GM19023 (cell line): ENCODE measurements around the gene SZT2.

Experiments used
- ATAC-seq: cut with Tn5 transposase; IDR thresholded peaks from one replicate; pipeline ENCODE4 v1.9.1; 2021; ENCODE audit warnings: mild to moderate bottlenecking, moderate library complexity; ENCODE audit not compliant: unreplicated experiment

The SZT2 gene

DNA sequence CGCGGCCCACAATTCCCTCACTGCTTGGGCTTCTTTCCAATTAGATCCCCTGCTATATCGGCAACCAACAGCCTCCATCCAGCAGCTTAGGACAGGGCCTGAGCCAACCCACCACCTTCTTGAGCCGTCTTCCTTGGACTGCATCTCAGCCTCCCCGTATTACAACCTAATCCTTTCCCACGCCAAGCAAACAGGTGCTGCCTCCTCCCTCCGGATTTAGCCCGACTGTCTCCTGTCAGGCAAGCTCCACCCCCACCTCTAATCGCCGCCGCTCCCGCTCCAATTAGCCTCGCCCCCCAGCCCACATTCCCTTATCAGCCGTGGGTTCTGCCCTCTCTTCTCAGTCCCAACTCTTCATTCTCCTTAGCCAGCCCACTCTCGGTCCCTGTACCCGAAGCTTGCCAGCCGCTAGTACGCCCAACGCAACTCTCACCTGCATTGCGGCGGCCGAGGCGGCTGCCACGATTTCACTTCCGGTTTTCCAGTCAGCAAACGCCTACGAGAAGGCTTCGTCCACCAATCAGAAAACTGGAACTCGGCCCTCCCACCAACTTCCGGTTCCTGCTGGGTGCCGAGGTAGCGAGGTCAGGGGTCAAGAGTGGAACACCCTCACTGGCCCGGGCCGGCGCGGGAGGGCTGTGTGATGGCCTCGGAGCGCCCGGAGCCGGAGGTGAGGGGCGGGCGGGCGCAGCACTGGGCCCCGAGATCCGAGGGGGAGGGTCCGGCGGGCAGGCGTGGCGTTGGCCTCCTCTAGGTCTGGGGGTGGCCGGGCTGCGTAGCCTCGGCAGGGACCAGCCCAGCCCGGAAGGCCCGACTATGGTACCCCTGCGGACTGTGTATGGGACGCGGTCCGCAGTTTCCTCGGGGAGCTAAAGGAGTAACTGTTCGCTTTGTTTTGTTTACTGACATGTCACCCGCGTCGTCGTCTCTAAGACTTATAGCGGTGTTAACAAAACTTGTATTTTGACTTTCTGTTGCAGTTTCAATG, at the start of gene SZT2, which contains the start of gene MED8:
SZT2 (plus strand) TSS at position 574 of the 988 bp plus-strand sequence; CDS start at position 644, 70 bp downstream.
MED8 (minus strand) TSS at position 475 of the 988 bp plus-strand sequence; CDS start at position 439, 36 bp downstream.
- peak; percentile 91 for ATAC-seq

DNA sequence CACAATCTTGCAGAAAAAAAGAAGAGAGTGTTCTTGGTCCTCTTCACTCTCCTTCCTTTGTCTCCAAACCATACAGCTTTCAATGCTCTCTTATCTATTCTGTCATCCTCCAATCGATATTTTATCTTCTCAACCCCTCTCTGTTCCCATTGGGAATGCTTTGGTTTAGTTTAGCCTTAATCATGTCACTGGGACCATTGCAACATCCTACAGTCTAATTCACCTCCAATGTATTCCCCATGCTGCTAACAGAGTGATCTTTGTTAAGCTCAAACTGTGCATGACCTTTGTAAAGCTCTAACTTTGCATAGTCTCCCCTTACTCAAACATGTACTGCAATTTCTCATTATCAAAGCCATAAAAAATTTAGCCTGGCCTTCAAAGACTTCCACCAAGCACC, 49.1 kb upstream of the SZT2 start:
- ATAC-seq = no peak

DNA sequence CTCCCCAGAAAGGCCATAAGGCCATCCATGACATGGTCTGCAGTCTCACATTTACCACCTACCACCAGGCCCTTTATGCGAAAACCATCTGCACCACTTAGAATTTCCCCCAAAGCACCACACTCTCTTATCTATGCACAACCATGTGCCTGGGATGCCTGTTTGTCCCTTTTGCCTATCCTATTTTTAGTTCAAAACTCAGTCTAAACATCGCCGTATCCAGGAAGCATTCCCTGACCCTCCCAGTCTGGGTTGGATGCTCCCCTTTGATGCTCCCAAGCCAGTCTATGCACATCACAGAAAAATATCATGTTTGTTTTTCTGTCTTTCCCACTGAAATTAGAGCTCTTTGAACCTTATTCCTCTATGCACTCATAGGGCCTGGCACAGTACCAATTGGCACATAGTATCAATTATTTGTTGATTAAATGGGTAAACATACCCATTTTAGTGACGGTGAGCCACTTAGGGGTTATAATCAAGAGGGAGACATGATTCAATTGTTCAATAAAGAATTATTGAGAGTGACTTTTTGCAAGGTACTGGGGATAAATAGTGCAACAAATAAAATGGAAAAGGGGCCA, 45.3 kb upstream of the SZT2 start:
- no peak for ATAC-seq

DNA sequence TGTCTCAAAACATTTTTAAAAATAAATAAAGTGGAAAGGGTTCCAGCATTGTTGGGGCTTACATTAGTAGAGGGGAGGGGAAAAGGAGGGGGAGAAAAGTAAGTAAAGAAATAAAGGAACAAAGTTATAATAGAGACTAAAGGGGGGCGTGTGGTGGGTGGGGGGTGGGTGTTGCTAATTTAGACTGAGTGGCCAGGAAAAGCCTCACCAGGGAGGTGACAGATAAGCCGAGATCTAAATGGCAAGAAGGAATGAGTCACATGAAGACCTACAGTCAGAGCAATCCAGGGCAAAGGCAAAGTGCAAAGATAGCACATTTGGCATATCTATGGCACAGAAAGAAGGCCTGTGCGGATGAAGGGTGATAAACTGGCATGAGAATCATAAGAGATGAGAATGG, 44.6 kb upstream of the SZT2 start:
- no peak for ATAC-seq

DNA sequence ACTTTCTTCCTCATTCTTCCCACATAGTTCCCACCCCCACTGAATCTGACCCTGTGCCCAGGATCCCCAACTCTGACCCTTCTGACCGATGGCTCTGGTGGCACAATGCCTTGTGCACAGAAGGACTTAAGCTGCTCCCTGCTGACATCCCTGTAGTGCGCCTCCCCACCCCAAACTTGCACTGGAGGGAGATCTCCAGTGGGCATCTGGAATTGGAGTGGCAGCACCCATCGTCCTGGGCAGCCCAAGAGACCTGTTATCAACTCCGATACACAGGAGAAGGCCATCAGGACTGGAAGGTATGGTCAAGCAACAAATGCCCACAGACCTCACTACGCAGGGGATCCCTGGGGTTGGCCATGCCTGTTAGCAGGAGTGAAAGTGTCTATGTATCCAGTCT, 43.1 kb upstream of the SZT2 start:
- ATAC-seq = no peak

DNA sequence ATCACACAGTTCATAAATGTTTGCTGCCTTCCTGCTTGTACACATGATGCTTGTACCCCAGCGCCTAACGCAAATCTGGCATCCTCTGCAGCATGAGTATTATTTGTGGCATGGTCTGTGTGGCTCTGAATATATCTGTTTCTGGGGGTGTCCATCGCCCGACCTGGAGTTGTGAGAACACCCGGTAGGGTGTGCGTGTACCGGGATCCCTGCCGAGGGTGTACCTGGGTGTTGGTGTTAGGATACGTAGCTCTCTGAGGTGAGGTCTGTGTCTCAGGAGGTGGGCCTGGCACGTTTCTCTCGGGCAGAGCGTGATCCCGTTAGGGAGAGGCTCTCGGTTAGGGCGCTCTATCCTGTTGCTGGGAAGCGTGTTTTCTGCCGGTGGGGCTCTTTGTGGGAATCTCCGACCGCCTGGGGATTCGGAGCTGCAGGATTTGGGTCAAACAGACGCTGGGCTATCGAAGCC, 41.3 kb upstream of the SZT2 start:
- ATAC-seq = no peak

DNA sequence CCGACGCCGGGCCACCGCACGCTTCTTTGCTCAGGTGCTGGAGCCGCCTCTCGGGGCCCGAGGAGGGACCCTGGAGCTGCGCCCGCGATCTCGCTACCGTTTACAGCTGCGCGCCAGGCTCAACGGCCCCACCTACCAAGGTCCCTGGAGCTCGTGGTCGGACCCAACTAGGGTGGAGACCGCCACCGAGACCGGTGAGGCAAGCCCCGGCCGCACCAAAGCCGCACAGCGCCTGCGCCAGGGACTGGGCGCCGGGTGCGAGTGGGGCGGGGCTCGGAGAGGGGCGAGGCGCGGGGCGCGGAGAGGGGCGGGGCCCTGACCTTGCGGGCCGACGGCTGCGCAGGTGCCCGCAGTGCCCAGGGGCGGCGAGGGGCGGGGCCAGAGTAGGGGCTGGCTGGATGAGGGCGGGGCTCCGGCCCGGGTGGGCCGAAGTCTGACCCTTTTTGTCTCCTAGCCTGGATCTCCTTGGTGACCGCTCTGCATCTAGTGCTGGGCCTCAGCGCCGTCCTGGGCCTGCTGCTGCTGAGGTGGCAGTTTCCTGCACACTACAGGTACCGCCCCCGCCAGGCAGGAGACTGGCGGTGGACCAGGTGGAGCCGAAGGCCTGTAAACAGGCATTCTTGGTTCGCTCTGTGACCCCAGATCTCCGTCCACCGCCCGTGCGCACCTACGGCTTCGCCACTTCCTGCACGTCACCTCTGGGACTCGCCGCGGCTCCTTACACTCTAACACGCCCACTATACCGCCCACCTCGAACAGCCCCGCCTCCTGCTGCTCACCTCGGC, 40.7 kb upstream of the SZT2 start:
- ATAC-seq = peak; percentile 71

DNA sequence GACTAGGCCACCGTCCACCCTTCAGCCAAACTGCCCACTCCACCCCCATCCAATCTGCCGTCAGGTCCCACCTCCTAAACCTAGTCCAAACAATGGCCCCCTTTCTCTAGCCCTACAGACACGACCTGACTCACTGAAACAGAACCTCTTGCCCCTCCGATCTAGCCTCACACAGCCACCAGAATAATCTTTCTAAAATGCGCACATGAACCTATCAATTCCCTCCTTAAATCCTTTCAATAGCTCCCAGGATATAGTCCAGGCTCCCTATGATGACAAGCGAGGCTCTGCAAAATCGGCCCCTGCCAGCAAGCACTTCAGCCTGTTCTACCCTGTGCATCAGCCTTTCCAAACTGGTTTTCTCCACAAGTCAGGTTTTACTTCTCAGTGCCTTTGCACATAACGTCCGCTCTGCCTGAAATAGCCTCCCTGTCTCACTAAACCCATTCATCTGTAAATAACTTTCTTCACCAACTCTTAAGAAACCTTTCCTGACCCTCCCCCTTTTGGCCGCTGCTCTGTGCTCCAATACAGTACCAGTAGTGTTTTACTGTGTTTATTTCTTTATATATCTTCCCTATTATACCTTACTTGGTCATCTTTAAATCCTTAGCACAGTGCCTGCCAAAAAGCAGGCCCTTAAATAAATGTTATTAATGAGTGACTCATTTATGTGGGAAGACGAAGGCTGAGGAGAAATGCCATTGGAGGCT, 39.9 kb upstream of the SZT2 start:
- no peak for ATAC-seq

DNA sequence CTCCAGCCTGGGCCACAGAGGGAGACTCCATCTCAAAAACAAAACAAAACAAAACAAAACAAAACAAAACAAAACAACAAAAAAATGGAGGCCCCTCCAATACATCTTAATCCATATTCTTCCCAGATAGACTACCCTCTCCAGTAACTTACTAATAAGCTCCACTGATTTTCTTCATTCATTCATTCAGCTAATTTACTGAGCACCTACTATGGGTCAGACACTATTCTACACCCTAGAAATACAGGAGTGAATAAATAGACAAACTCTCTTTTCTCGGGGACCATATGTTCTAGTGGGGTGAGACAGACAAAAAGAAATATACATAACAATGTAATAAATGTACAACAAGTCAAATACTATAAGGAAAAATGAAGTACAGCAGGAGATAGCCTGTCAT, 38.7 kb upstream of the SZT2 start:
- no peak for ATAC-seq

DNA sequence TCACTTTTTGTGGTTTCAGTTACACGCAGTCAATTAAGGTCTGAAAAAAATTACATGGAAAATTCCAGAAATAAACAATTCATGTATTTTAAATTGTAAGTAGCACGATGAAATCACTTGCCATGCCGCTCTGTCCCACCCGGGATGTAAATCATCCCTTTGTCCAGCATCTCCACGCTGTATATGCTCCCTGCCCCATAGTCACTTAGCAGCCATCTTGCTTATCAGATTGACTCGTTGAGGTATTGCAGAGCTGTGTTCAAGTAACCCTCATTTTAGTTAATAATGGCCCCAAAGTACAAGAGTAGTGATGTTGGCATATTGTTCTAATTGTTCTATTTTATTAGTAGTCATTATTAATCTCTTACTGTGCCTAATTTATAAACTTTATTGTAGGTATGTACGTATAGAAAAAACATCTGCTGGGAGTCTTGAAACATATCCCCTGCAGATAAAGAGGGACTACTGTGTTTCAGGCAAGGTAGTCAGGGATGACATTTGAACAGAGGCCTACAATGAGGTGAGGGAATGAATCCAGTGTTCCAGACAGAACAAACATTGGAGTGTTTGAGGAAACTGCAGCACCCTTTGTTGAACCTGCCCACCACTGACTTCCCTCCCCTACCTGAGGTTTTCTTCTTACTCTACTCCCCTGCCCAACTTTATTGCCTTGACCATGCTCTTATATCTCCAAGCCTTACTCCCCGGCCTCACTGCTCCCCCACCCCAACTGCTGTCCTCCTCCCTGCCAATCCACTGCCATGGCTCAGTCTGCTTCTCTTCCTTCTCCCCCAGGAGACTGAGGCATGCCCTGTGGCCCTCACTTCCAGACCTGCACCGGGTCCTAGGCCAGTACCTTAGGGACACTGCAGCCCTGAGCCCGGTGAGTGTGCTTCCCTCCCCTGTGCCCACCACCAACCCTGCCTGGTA, 38.0 kb upstream of the SZT2 start:
- no peak for ATAC-seq

DNA sequence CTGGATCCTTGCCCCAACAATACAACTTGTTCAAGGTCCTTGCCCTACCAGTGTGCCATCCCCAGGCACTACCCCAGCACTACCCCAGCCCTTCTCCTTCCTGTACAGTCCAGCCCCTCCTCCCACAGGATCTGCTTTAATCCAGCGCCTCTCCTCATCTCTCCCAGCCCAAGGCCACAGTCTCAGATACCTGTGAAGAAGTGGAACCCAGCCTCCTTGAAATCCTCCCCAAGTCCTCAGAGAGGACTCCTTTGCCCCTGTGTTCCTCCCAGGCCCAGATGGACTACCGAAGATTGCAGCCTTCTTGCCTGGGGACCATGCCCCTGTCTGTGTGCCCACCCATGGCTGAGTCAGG, 37.4 kb upstream of the SZT2 start:
- ATAC-seq = no peak

DNA sequence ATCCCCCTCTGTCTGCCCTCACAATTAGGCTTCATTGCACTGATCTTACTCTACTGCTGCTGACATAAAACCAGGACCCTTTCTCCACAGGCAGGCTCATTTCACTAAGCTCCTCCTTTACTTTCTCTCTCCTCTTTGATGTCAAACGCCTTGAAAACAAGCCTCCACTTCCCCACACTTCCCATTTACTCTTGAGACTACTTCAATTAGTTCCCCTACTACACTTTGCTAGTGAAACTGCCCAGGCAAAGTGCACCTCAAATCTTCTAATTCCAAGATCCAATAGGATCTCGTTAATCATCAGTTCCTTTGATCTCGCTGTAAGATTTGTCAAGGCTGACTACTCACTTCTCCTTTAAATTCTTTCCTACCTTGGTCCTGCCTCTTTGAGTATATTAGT, 36.8 kb upstream of the SZT2 start:
- no peak for ATAC-seq

DNA sequence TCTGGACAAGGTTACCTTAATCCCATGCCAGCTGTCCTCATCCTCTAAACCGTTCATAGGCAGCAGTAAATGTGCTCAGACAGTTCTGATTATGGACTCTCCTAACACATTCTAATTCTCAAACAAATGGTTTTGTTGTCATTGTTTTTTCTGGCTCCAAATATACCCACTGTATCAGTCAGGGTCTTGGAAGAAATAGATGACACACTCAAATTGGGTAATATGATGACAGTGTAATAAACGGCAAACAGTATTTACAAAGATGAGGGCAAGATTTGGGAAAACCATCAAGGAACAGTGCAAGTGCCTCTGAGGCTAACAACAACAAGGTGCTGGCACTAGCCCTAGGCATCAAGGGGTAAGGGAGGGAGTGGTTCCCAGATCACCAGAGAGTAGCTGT, 35.2 kb upstream of the SZT2 start:
- no peak for ATAC-seq

DNA sequence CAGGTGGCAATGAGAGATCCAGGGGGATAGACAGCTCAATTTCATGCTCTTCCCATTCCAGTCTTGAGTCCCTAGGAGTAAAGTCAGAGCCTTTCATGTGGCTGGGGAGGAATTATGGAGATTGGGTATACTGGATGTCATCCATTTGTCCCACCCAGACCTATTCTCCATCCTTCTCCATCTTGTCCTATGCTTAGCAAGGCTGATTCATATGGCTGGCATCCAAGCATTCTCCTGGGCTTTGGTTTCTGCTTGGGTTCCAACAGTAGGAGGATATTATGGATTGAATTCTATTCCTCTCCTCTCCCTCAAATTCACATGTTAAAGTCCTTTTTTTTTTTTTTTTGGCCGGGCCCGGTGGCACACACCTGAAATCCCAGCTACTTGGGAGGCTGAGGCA, 34.8 kb upstream of the SZT2 start:
- no peak for ATAC-seq

DNA sequence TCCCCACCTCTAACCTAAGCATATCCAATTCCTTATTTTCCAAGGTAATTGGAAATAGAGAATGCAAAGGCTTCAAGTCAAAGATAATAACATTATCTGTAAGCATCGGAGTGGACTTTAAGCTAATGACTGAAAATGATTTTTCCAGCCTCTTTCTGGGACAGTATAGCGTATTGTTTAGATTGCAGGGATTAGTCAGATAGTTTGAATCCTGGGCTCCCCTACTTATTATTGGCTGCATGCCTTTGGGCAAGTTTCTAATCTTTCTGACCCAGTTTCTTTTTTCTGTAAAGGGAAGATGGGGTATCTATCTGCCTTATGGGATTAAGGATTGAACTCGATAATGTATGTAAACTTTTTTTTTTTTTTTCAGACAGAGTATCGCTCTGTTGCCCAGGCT, 32.4 kb upstream of the SZT2 start:
- ATAC-seq = no peak

DNA sequence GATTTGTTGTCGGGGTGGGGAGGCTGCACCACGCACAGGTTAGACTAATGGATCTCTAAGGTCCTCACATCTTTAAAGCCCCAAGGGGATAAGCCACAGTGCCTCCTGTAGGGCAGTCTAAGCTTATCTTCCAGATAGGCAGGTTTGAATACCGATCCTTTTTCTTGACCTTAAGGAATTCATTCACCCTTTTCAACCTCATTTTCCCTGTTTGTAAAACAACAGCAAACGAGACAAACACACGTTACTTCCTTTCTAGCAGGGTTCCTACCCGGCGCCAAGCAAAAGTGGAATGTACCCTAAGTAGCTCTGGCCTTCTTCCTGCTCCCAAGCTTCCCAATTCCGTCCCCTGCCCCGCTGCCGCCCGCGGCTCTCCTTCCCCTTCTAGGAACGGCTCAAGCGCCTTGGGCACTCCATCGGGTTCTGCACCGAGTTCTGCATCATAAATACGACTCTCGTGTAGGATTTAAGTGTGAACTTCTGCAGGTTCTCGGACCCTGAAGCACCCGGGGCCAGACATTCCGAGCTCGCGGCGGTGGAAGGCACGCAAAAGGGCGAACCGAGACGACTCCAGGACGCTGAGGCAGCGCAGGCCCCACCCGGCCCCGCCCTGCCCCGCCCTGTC, 31.5 kb upstream of the SZT2 start:
- peak; percentile 3 for ATAC-seq

DNA sequence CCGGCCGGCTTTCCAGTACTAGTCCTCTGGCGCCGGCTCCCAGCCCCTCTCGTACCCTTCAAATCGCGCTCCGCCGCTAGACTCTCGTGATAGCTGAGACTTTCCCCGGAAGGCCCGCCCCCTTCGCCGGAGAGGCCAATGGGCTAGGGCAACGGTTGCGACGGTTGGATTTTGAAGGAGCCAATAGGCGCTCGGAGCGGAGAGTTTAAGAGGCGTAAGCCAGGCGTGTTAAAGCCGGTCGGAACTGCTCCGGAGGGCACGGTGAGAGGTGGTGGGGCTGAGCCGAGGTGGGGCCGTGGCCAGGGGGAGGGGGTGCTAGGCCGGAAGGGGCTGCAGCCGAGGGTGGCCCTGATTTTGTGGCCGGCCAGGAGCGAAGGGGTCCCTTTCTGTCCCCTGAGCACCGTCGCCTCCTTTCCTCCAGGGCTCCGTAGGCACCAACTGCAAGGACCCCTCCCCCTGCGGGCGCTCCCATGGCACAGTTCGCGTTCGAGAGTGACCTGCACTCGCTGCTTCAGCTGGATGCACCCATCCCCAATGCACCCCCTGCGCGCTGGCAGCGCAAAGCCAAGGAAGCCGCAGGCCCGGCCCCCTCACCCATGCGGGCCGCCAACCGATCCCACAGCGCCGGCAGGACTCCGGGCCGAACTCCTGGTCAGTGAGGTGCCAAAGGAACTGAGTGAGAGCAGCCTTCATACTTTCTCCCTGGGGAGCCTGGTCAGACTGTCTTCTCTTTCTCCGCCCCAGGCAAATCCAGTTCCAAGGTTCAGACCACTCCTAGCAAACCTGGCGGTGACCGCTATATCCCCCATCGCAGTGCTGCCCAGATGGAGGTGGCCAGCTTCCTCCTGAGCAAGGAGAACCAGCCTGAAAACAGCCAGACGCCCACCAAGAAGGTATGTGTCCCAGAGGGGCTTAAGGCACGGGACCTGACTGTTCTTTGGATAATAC, 30.7 kb upstream of the SZT2 start, which contains the start of gene CDC20:
CDC20 (plus strand) TSS at position 236 of the 948 bp plus-strand sequence; CDS start at position 471, 235 bp downstream.
- ATAC-seq = peak; percentile 94

DNA sequence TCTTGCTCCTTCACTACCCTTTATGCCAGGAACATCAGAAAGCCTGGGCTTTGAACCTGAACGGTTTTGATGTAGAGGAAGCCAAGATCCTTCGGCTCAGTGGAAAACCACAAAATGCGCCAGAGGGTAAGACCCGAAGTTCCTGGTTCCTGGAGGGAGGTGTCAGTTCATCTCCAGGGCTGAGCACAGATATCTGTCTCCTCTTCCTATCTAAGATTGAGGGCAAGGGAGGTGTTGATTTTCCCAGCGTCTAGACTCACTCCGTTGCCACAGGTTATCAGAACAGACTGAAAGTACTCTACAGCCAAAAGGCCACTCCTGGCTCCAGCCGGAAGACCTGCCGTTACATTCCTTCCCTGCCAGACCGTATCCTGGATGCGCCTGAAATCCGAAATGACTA, 30.0 kb upstream of the SZT2 start:
- ATAC-seq = no peak
